Breast epithelium (tissue), 3 donors: Measurements from ENCODE around the gene PRTN3.

Experiments
- POLR2A ChIP-seq: fragments of 450-650 bp; IDR thresholded peaks from one replicate; pipeline ENCODE4 v1.6.1; 2016; ENCODE audit warnings: antibody characterized with exemption, mild to moderate bottlenecking, moderate library complexity
- POLR2AphosphoS5 ChIP-seq, 3 donors: sonication (generic); formaldehyde crosslinking; IDR thresholded peaks; one replicate each; pipeline ENCODE4 v1.6.1; 2017; ENCODE audit warnings: antibody characterized with exemption in 3 of 3
- TF ChIP-seq, protein P1 (sequence below), 3 donors: fragments of 450-650 bp; IDR thresholded peaks; one replicate each; pipeline ENCODE4 v1.5.1; 2016 to 2017; ENCODE audit warnings: antibody characterized with exemption in 3 of 3, mild to moderate bottlenecking in 3 of 3, moderate library complexity in 3 of 3

DNA sequence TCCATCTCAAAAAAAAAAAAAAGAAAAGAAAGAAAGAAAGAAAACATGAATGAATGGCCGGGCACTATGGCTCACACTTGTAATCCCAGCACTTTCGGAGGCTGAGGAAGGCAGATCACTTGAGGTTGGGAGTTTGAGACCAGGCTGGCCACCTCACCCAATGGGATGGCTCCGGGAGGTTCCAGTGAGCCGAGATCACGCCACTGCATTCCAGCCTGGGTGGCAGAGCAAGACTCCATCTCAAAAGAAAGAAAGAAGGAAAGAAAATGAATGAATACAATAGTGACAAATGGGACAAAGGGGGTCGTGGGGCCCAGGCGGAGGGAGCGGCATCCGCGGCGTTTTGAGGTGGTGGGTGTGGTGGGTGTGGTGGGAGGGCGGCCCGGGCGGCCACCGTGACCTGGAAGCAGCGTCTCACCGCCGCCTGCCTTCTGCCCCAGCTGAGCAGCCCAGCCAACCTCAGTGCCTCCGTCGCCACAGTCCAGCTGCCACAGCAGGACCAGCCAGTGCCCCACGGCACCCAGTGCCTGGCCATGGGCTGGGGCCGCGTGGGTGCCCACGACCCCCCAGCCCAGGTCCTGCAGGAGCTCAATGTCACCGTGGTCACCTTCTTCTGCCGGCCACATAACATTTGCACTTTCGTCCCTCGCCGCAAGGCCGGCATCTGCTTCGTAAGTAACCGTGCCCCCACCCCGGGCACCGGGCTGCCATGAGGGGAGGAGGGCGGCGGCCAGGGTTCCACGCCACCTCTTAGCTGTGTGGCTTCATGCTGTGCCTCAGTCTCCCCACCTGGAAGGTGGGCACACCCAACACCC lies 5.1 kb downstream of the PRTN3 start:
- TF ChIP-seq, protein P1, sequence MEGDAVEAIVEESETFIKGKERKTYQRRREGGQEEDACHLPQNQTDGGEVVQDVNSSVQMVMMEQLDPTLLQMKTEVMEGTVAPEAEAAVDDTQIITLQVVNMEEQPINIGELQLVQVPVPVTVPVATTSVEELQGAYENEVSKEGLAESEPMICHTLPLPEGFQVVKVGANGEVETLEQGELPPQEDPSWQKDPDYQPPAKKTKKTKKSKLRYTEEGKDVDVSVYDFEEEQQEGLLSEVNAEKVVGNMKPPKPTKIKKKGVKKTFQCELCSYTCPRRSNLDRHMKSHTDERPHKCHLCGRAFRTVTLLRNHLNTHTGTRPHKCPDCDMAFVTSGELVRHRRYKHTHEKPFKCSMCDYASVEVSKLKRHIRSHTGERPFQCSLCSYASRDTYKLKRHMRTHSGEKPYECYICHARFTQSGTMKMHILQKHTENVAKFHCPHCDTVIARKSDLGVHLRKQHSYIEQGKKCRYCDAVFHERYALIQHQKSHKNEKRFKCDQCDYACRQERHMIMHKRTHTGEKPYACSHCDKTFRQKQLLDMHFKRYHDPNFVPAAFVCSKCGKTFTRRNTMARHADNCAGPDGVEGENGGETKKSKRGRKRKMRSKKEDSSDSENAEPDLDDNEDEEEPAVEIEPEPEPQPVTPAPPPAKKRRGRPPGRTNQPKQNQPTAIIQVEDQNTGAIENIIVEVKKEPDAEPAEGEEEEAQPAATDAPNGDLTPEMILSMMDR (IDR thresholded peaks at IDR 0.05), result no peak
- TF ChIP-seq POLR2A, result no peak
- no peak for TF ChIP-seq POLR2AphosphoS5 (IDR thresholded peaks at IDR 0.05)
